MG63 (cell line): ENCODE data around the gene CLDN11. TPM values are rescaled to one million over a fixed set of nuclear protein-coding genes. Genes with fewer than 3 reads are reported as not detected.

ENCODE experiments used
- DNase-seq: peaks from one replicate; pipeline ENCODE4 v3.0.0-alpha.2; 2020
- H3K27me3 ChIP-seq: fragments of 250-450 bp; sonication (Bioruptor Pico); 2 replicates; pipeline ENCODE4 v1.5.1; 2020; ENCODE audit warnings: mild to moderate bottlenecking, moderate library complexity
- H3K36me3 ChIP-seq: fragments of 250-450 bp; sonication (Bioruptor Pico); 2 replicates; pipeline ENCODE4 v1.5.1; 2020; ENCODE audit warnings: mild to moderate bottlenecking, moderate library complexity
- H3K4me3 ChIP-seq: fragments of 250-450 bp; sonication (Bioruptor Pico); 2 replicates; pipeline ENCODE4 v1.5.1; 2020; ENCODE audit warnings: mild to moderate bottlenecking, moderate library complexity
- H3K9me3 ChIP-seq: fragments of 250-450 bp; sonication (Bioruptor Pico); 2 replicates; pipeline ENCODE4 v1.5.1; 2020; ENCODE audit warnings: mild to moderate bottlenecking, moderate library complexity
- total RNA-seq: library from RNA; depleted of rRNA; stranded (reverse); fragments of >200 nt; shearing (Covaris generic); gene quantifications from 2 replicates; pipeline ENCODE4 v1.2.3, GENCODE V29; 2014; ENCODE audit warnings: low replicate concordance

CLDN11 gene
- total RNA-seq, 1 experiment from 2014 or later = 28.7 TPM

DNA sequence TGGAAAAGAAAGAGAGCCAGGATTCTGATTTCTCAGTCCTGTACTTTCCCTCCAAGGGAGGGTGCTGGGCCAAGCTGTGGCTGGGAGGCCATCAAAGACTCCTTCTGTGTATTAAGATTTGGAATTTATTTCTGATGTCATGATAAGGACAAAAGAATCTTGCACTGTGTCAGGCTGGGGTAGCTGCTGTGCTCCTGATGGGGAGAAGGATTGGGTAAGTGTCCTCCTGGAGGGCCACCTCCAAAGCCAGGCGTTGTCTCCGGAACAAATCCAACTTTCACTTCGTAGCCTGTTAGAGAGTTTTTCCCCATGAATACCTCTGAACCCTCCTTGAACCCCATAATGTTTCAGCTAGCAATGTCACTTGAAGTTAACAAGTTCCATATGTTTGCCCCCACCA is 29.9 kb downstream of the CLDN11 start:
- no peak for DNase-seq
- H3K27me3 ChIP-seq = no peaks in the 10 kb centered on the region
- no peaks in the 10 kb centered on the region for H3K36me3 ChIP-seq
- no peaks in the 10 kb centered on the region for H3K9me3 ChIP-seq
- H3K4me3 ChIP-seq = no peak overlapping the region

DNA sequence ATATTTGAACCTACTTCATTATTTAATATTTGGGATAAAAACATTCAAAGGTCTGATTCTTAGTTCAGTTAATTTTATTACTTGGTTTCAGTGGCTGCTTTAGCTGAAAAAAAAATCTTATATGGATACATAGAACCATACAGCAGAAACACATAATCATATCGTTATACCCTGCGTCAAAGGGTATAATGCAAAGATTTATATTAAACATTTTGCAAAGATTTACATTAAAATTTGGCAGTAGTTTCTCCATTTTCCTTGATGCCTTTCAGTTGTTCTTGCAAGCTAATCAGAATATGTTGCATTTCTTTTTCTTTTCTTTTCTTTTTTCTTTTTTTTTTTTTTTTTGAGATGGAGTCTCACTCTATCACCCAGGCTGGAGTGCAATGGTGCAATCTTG is 31.4 kb downstream of the CLDN11 start:
- Histone ChIP-seq H3K4me3 (no peak overlapping the region), H3K36me3 (no peaks in the 10 kb centered on the region), H3K27me3 (no peaks in the 10 kb centered on the region), H3K9me3 (no peaks in the 10 kb centered on the region)
- DNase-seq = no peak

DNA sequence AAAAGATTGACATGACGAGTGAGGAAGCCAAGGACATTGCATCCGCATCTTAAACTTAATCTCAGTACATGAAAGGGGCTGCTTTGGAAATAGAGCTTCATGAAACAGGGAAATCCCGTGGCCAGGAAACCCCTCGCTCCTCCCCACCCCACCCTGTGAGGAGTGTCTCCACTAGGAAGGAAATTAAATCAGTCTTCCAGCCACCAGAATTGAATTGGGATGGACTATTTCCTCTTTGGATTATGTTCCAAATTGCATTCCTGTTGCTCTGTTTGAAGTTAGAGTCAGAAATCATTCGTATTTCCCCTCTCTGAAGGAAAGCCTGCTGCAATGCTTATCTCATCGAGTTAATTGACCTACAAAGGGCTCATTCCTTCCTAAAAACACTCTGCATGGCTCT is 35.8 kb downstream of the CLDN11 start:
- Histone ChIP-seq H3K27me3 (no peaks in the 10 kb centered on the region), H3K9me3 (no peaks in the 10 kb centered on the region), H3K4me3 (no peak overlapping the region), H3K36me3 (no peaks in the 10 kb centered on the region)
- no peak for DNase-seq

DNA sequence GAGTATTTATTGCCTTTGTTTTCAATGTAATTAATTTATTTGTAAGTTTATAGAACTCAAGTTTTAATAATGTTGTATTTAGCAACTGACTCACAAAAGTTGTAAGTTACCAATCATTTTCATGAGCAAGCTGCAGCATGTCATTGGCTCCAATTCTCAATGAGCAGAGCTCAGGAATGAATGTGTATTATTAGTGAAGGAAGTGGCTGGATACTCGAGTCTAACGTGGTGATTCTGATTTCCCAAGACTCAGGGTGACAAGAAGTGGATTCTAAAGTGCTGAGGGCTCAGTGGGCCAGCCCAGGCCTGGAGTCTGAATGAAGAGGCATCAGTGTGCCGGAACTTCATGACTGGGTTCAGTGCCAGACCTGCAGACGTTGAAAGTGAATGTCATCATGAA is 39.6 kb downstream of the CLDN11 start:
- no peak overlapping the region for H3K4me3 ChIP-seq
- no peaks in the 10 kb centered on the region for H3K36me3 ChIP-seq
- no peak for DNase-seq
- no peaks in the 10 kb centered on the region for H3K27me3 ChIP-seq
- H3K9me3 ChIP-seq = no peaks in the 10 kb centered on the region

DNA sequence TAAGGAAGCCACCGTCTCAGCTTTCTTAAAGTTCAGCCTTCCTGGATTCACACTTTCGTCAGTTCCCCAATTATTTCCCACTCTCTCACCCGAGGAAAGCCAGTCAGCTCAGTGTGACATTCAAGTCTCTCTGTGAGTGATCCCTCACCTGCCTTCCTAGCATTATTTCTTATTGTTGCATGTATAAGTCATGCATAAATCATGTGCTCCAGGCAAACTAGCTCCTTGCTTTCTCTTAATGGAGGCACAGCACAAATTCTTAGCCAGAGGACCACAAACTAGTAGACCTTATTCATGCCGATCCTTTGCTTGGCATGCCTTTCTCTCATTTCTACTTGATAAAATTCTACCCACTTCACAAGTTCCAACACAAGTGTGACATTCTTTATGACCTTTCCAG is 44.3 kb downstream of the CLDN11 start:
- Histone ChIP-seq H3K27me3 (no peaks in the 10 kb centered on the region), H3K36me3 (no peaks in the 10 kb centered on the region), H3K9me3 (no peaks in the 10 kb centered on the region), H3K4me3 (no peak overlapping the region)
- no peak for DNase-seq

DNA sequence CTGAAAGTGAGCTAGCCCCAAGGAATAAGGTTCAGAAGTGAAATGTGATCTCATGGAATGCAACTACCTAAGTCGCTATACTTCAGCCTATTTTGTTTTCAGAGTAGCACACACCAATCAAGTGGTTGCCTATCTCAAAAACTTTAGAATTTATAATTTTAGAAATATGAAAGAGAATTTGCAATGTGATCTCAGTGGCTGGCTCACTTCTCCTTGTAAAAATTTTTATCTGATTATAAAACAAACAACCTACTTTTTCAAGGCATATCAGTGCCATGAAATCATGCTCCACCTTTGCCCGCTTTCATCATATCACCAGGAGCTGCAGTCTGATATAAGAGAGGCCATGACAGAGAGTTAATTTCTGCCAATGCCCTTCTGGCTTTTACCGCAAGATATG is 47.3 kb downstream of the CLDN11 start:
- no peaks in the 10 kb centered on the region for H3K27me3 ChIP-seq
- H3K36me3 ChIP-seq = no peaks in the 10 kb centered on the region
- no peak for DNase-seq
- H3K9me3 ChIP-seq = no peaks in the 10 kb centered on the region
- no peak overlapping the region for H3K4me3 ChIP-seq

DNA sequence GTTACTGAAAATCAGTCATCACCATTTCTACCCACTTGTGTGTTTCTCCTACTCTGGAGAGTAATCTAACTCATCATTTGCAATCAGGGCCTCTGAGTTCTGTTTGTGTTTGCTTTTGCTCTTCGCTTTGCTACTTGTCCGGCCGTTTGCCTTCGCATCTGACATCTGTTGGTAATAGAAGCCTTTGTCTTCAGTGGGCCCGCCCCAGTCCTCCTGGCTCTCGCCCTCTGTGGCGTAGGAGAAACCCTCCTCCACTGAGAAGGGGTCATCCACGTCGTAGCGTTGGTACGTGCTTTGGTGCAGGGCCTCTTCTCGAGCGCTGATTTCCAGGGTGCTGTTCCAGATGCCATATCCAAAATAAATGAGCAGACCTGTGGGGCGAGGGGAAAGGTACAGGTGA is 48.3 kb downstream of the CLDN11 start:
- H3K4me3 ChIP-seq = no peak overlapping the region
- DNase-seq = no peak
- no peaks in the 10 kb centered on the region for H3K9me3 ChIP-seq
- no peaks in the 10 kb centered on the region for H3K36me3 ChIP-seq
- H3K27me3 ChIP-seq = no peaks in the 10 kb centered on the region

DNA sequence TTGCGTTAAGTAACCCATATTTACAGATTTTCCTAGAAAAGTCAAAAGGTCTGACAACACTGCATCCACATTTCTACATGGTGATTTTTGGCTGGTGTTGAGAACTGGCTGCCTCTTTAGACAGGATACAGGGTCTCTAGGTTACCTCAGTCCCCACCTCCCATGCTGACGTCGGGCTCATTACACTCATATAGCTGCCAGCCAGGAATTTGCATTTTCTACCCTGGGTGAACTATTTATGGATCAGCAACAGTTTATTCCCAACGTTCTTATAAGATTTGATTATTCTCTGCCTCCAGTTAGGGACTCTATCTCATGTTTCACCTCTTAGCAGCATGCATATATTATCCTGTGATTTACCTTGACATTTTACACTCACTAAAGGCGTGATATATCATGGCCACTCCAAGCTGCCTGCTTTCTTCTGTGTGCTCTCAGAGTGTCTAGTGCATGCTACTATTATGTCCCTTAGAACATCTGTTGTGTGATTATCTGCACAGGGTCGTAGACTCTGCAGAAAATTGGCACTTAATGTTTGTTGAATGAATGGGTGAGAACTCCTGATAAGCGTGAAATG is 49.0 kb downstream of the CLDN11 start:
- H3K4me3 ChIP-seq = no peak overlapping the region
- no peaks in the 10 kb centered on the region for H3K36me3 ChIP-seq
- no peak for DNase-seq
- H3K9me3 ChIP-seq = no peaks in the 10 kb centered on the region
- H3K27me3 ChIP-seq = no peaks in the 10 kb centered on the region

DNA sequence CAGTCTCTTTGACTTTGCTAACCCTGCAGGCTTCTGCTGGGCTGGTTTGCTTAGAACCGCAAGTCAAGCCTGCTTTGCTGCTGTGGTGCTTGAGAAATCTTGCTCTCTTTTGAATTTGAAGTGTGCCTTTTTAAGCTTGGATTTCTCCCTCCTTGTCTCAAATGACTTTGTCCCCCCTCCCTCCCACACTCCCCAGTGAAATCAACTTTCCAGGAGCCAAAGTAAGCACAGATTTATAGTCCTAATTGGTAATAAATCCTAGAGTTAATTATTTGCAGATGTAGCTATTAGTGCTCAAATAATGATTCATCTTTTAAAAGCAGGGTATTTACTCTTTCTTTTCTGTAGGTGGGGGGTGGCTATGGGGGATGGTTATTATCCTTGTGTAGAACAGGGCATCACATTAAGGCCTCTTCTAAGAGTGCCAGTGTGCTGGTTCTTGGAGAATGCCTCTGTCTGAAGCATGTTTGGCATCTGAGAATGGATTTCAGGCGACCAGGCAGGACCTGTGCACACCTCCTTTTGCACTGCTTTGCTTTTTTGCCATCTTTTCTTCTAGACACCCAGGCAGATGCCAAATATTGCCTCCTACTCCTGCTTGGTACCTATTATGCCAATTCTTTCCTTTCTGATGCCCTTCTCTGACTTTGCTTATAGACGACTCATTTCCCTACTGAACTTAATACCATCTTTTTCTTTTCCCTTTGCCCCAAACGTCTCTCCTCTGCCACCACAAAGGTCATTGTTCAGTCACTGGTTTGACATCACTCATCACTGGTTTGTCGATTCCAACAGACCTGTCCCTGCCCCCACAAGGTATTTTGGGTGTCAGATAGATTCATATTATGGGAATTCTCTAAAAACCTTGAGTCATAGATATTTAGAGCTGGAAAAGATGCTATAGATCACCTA is 50.7 kb downstream of the CLDN11 start:
- DNase-seq = peak; percentile 18
- Histone ChIP-seq H3K9me3 (no peaks in the 10 kb centered on the region), H3K4me3 (no peak overlapping the region), H3K27me3 (no peaks in the 10 kb centered on the region), H3K36me3 (no peaks in the 10 kb centered on the region)

DNA sequence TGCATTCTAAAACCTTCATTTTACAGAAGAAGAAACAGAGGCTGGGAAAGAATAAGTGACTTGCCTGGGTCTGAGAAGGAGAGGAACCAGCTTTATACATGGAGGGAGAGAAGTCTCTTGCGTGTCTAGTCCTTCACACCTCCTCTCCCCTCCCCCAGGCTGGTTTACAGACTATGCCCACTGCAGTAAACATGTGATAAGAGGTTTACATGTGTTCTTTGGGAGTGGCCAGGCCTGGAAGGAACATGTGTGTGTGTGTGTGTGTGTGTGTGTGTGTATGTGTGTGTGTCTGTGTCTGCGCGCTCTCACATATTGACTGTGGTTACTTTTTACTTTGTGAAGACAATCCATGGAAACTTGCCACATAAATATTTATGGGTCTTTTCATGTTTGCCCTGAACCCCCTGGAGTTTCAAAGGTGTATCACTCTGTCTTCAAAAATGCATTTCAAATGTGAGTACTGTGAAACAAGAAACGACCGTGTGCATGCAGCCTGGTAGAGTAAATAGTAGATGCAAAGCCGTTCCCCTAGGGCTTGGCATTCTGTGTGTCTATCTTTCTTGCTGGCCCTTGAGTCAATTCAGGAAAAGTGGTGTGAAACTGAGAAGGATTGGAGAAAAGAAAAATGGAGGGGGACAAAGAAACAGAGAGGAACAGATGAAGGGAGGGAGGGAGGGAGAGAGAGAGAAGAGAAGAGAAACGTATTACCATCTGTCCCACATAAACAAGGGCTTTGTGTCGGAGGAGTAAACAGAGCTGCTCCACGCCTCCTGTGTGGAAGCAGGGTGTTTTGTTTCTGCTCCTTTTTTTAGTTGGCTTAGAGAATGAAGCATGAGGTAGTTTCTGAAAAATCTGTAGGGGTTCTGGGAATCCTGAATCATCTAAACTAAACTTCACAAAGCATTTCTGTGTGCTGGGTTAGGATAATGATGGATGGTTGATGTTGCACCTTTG is 51.7 kb downstream of the CLDN11 start:
- Histone ChIP-seq H3K36me3 (no peaks in the 10 kb centered on the region), H3K27me3 (no peaks in the 10 kb centered on the region), H3K9me3 (no peaks in the 10 kb centered on the region), H3K4me3 (no peak overlapping the region)
- peak; percentile 24 for DNase-seq

DNA sequence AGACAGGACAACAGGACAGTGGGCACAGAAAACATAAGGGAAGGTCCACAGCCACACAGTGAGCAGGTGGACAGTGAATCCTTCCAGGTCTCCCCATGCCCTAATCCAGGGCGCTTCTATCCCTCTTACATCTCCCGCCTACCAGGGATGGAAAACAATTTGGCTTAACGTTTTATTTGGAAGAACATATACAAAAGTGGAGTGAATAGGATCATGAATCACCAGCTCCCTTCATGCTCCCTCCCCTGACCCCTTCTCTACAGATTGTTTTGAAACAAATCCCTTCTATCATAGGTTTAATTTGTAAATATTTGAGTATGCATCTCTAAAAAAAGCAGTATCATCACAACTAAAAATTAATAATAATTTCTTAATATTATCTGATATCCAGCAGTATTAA is 52.5 kb downstream of the CLDN11 start:
- no peaks in the 10 kb centered on the region for H3K9me3 ChIP-seq
- no peaks in the 10 kb centered on the region for H3K36me3 ChIP-seq
- DNase-seq = no peak
- no peaks in the 10 kb centered on the region for H3K27me3 ChIP-seq
- no peak overlapping the region for H3K4me3 ChIP-seq

DNA sequence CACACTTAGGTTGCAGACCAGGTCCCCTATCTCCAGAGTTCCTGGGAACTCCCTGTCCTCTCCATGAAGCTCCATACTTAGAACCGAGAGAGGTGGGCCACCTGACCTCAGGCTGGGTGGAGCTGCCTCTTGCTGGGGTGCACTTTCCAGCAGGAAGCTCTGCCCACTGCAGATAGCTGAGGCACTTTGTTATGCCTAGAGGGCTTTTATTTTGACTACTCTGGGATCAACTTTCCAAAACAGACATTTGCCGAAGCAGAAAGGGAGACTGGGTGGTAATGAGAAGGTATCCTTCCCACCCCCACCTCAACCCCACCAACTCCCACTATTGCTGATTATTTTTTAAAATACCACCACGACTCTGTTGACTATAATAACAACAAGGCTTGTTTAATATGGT is 54.7 kb downstream of the CLDN11 start:
- no peak for DNase-seq
- Histone ChIP-seq H3K36me3 (no peaks in the 10 kb centered on the region), H3K4me3 (no peak overlapping the region), H3K9me3 (no peaks in the 10 kb centered on the region), H3K27me3 (no peaks in the 10 kb centered on the region)

DNA sequence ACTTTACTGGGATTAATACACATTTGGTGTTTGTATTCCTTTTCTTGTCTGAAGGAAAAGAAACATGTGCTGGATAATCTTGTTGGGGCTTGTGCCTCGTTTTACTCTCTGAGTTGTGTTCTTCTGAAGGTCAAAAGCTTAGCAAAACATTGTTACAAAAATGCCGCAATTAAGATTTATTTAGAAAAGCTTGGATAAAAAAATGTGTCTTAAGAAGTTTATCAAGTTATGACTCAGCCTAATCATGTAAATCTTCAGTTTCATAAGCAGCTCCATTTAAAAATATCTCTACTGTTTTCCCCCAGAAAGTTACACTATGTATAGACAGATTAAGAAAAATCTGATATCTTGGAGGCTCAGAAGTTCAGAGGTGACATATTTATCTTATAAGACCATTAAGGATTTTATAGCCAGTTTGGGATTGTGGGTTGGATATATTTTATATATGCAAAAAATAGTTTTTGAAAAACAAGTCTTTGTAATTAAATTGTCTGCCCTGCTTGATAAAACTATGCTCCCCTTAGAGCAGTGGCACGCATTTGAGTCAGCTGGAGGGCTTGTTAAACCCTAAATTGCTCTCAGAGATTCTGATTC is 56.5 kb downstream of the CLDN11 start:
- no peak overlapping the region for H3K4me3 ChIP-seq
- H3K27me3 ChIP-seq = no peaks in the 10 kb centered on the region
- no peaks in the 10 kb centered on the region for H3K36me3 ChIP-seq
- H3K9me3 ChIP-seq = no peaks in the 10 kb centered on the region
- DNase-seq = no peak

DNA sequence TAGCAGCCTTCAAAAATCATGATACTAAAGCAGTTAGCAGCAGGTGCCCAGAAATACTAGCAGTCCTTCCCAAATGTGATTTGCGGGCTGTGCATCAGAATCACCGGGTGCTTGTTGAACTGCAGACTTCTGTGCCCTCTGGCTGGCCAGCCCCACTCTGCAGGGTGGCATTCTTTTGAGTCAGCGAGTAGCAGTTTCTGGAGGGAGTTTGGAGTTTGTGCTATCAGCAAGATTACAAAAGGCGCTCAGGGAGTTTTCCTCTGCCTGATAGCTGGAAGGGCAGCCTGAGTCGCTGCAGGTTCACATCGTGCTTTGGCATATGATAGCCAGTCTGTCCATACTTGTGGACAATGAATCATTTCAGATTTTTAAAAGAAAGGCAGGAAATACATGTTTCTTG is 57.6 kb downstream of the CLDN11 start:
- peak; percentile 37 for DNase-seq
- no peaks in the 10 kb centered on the region for H3K9me3 ChIP-seq
- no peaks in the 10 kb centered on the region for H3K36me3 ChIP-seq
- no peaks in the 10 kb centered on the region for H3K27me3 ChIP-seq
- H3K4me3 ChIP-seq = no peak overlapping the region

DNA sequence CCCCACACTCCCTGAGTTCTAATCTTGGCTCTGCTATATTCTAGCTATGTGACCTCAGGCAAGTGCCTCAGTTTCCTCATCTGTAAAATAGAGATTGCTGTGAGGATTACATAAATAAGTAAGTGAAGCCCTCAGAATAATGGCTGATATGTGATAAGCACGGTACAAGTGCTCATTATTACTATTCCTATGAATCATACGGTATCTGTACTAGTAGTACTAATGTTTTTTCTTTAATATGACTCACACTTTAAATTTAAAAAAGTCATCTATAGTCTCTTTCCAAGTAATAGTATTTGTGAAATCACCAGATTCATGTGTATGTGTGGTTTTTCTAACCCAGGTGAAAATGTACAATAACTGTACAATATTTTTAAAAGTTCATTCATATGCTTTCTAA is 58.7 kb downstream of the CLDN11 start:
- Histone ChIP-seq H3K9me3 (no peaks in the 10 kb centered on the region), H3K27me3 (no peaks in the 10 kb centered on the region), H3K36me3 (no peaks in the 10 kb centered on the region), H3K4me3 (no peak overlapping the region)
- no peak for DNase-seq

DNA sequence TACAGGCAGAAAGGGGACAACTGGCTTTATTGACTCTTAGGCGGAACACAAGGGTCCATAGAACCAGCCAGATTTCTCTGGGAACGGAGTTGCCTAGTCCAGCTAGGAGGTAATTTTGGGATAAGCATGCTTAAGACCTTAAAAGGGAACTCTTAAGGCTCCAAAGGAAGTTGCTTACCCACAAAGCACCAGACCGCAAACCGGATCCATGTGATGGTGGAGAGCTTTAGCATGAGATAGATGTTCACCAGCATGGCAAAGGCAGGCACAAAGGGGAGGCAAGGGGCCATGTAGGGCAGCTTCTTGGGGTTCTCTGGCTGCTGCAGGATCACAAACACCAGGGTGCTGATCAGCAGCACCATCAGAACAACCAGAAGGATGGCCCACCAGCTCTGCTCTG is 61.4 kb downstream of the CLDN11 start:
- Histone ChIP-seq H3K4me3 (no peak overlapping the region), H3K27me3 (no peaks in the 10 kb centered on the region), H3K36me3 (no peaks in the 10 kb centered on the region), H3K9me3 (no peaks in the 10 kb centered on the region)
- no peak for DNase-seq

DNA sequence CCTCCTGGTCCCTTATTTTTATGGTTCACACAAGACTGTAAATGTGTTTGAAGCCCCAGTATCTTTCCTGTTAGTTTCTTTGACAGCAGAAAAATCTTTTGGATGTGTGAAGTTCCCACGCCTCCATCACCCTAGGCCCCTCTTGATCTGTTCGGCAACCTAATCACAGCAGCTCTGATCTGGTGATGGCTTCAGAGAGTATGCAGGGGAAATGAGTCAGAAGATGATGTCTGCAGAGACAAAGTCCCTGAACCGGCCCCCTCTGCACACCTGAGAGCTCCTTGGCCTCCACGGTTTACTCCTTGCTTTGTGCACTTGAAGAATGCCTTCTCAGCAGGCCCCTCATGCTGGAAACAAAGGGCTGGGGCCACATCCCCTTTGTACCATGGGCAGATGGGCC is 63.5 kb downstream of the CLDN11 start:
- H3K36me3 ChIP-seq = no peaks in the 10 kb centered on the region
- no peak for DNase-seq
- no peak overlapping the region for H3K4me3 ChIP-seq
- no peaks in the 10 kb centered on the region for H3K9me3 ChIP-seq
- no peaks in the 10 kb centered on the region for H3K27me3 ChIP-seq
